Cardiac muscle cell (in vitro differentiated cells and primary cell): ENCODE data around the gene TMCO1. TPM values are rescaled to one million over a fixed set of nuclear protein-coding genes. Genes with fewer than 3 reads are reported as not detected.

Source experiments
- DNase-seq, 2 donors: peaks; one replicate each; pipeline versions ENCODE4 v3.0.0 to v3.0.0-alpha.2; 2010 to 2017; ENCODE audit warnings: low read depth in 1 of 2, low spot score in 1 of 2
- H3K27ac ChIP-seq: fragments of 200-600 bp; sonication (generic); 2 replicates; pipeline ENCODE4 v1.5.1; 2016
- H3K27me3 ChIP-seq: fragments of 200-600 bp; sonication (generic); 2 replicates; pipeline ENCODE4 v1.6.0; 2016; ENCODE audit warnings: control low read depth
- H3K36me3 ChIP-seq: fragments of 200-600 bp; sonication (generic); 2 replicates; pipeline ENCODE4 v1.5.1; 2016; ENCODE audit warnings: control low read depth
- H3K4me1 ChIP-seq: fragments of 200-600 bp; sonication (generic); 2 replicates; pipeline ENCODE4 v1.8.1; 2017; ENCODE audit warnings: low read depth, mild to moderate bottlenecking, mixed run types
- H3K4me3 ChIP-seq: fragments of 200-600 bp; sonication (generic); 2 replicates; pipeline ENCODE4 v1.5.1; 2016; ENCODE audit warnings: mild to moderate bottlenecking
- H3K9me3 ChIP-seq: fragments of 200-600 bp; sonication (generic); 2 replicates; pipeline ENCODE4 v1.5.1; 2017; ENCODE audit warnings: low read depth, mild to moderate bottlenecking, control low read depth
- CTCF ChIP-seq: IDR thresholded peaks from 2 replicates; pipeline ENCODE4 v1.5.1; 2012; ENCODE audit warnings: low read depth, mild to moderate bottlenecking, low read length
- polyA plus RNA-seq: library from polyadenylated mRNA; unstranded; fragments of >200 nt; fragmentation: Nextera tagmentation; extraction: Ambion mirVana; gene quantifications from 2 replicates; pipeline ENCODE4 v1.2.1, GENCODE V29; 2016
- total RNA-seq: library from RNA; depleted of rRNA; stranded (reverse); fragments of >200 nt; gene quantifications from 2 replicates; pipeline ENCODE4 v1.2.3, GENCODE V29; 2016

TMCO1 gene
- total and polyA plus RNA-seq, 2 experiments from 2014 or later, result 32.5 to 111 TPM

GRCh38 chr1:165680303-165680702 lies 88.4 kb downstream of the TMCO1 start:
- H3K36me3 ChIP-seq, result peaks cover 31% of the 10 kb centered on the region
- H3K9me3 ChIP-seq, result no peaks in the 10 kb centered on the region
- no peaks in the 10 kb centered on the region for H3K4me1 ChIP-seq
- H3K27me3 ChIP-seq, result no peaks in the 10 kb centered on the region
- DNase-seq, result no peak
- no peak for TF ChIP-seq CTCF
- no peak overlapping the region for H3K27ac ChIP-seq
- no peak overlapping the region for H3K4me3 ChIP-seq

- Histone ChIP-seq H3K9me3 (no peaks in the 10 kb centered on the region), H3K36me3 (peaks cover 31% of the 10 kb centered on the region), H3K27me3 (no peaks in the 10 kb centered on the region), H3K4me1 (no peaks in the 10 kb centered on the region), H3K27ac (no peak overlapping the region), H3K4me3 (no peak overlapping the region)
- DNase-seq, result no peak
- no peak for TF ChIP-seq CTCF
Measured at GRCh38 chr1:165679282-165680036, 89.2 kb downstream of the TMCO1 start.

- no peak overlapping the region for H3K27ac ChIP-seq
- no peak overlapping the region for H3K4me3 ChIP-seq
- peaks cover 31% of the 10 kb centered on the region for H3K36me3 ChIP-seq
- no peak for DNase-seq
- H3K4me1 ChIP-seq, result no peaks in the 10 kb centered on the region
- no peaks in the 10 kb centered on the region for H3K27me3 ChIP-seq
- no peak for TF ChIP-seq CTCF
- no peaks in the 10 kb centered on the region for H3K9me3 ChIP-seq
Measured at GRCh38 chr1:165678509-165678908, 90.2 kb downstream of the TMCO1 start.

Other genes starting within 250 kb of the TMCO1 start
- 0.77 TPM in 1 of 2 replicates, not detected in the other for gene LRRC52, start 224.9 kb downstream of the TMCO1 start, total RNA-seq
- gene LRRC52, start 224.9 kb downstream of the TMCO1 start, polyA plus RNA-seq, result 0.20 TPM in 1 of 2 replicates, not detected in the other
- gene MGST3, start 137.6 kb downstream of the TMCO1 start, total RNA-seq, result 284 and 358 TPM in 2 replicates
- 930 and 972 TPM in 2 replicates for gene MGST3, start 137.6 kb downstream of the TMCO1 start, polyA plus RNA-seq
- gene ALDH9A1, start 70.3 kb downstream of the TMCO1 start, total RNA-seq, result 54.0 and 80.6 TPM in 2 replicates
- 76.8 and 81.5 TPM in 2 replicates for gene ALDH9A1, start 70.3 kb downstream of the TMCO1 start, polyA plus RNA-seq
- 28.3 and 29.6 TPM in 2 replicates for gene UCK2, start 58.7 kb upstream of the TMCO1 start, total RNA-seq
- gene UCK2, start 58.7 kb upstream of the TMCO1 start, polyA plus RNA-seq, result 19.0 and 28.2 TPM in 2 replicates